NB4 (cell line): Measurements from ENCODE around the gene CAMKK1.
A peak's percentile ranks its signal among the peaks of the same experiment; 100 is the strongest.

Experiments used
- DNase-seq: peaks from one replicate; pipeline ENCODE4 v3.0.0; 2010; ENCODE audit warnings: low read depth
- H3K4me3 ChIP-seq: one replicate; pipeline ENCODE4 v1.5.1; 2011; ENCODE audit warnings: mild to moderate bottlenecking, low read depth, low read length, moderate library complexity
- MYC ChIP-seq: IDR thresholded peaks from 2 replicates; pipeline ENCODE4 v1.6.1; 2011; ENCODE audit warnings: low read depth, low read length
- POLR2A ChIP-seq: IDR thresholded peaks from 2 replicates; pipeline ENCODE4 v1.6.1; 2011; ENCODE audit warnings: mild to moderate bottlenecking; ENCODE audit not compliant: insufficient read length; ENCODE audit errors: extremely low read depth
- TF ChIP-seq, protein P1 (sequence below): IDR thresholded peaks from 2 replicates; pipeline ENCODE4 v1.6.1; 2011; ENCODE audit warnings: low read depth, low read length
- TF ChIP-seq, protein P2 (sequence below): IDR thresholded peaks from one replicate; pipeline ENCODE4 v1.5.1; 2012; ENCODE audit warnings: low read depth, low read length

CAMKK1 gene

DNA sequence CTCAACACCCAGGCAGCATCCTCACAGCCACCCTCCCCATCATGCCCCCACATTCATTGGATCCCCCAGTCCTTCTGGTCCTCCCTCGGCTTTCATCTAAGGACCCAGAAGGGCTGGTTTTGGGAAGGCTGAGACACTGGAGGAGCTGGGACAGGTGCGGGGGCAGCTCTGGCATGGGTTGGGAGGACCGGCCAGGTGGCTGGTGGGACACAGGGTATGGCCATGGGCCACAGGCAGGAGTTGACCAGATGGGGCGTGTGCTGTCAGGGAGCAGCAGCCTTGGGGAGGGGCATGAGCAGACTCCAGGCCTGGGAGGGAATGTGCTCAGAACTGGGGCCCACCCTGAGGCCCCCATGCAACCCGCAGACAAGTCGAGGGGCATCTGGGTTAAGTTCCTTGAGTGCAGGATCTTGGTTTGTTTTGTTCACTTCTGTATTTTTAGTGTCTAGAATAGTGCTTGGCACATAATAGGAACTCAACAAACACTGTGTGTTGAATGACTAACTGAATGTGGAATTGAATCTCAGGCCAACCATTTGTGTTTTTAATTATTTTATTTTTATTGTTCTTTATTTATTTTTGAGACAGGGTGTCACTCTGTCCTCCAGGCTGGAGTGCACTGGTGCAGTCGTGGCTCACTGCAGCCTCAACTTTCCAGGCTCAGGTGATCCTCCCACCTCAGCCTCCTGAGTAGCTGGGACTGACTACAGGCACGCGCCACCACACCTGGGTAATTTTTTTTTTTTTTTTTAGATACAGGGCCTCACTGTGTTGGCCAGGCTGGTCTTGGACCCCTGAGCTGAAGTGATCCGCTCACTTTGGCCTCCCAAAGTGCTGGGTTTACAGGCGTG lies 17.8 kb upstream of the CAMKK1 start:
- TF ChIP-seq POLR2A (no peak), MYC (no peak)
- TF ChIP-seq, protein P1, sequence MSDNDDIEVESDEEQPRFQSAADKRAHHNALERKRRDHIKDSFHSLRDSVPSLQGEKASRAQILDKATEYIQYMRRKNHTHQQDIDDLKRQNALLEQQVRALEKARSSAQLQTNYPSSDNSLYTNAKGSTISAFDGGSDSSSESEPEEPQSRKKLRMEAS, result no peak
- TF ChIP-seq, protein P2, sequence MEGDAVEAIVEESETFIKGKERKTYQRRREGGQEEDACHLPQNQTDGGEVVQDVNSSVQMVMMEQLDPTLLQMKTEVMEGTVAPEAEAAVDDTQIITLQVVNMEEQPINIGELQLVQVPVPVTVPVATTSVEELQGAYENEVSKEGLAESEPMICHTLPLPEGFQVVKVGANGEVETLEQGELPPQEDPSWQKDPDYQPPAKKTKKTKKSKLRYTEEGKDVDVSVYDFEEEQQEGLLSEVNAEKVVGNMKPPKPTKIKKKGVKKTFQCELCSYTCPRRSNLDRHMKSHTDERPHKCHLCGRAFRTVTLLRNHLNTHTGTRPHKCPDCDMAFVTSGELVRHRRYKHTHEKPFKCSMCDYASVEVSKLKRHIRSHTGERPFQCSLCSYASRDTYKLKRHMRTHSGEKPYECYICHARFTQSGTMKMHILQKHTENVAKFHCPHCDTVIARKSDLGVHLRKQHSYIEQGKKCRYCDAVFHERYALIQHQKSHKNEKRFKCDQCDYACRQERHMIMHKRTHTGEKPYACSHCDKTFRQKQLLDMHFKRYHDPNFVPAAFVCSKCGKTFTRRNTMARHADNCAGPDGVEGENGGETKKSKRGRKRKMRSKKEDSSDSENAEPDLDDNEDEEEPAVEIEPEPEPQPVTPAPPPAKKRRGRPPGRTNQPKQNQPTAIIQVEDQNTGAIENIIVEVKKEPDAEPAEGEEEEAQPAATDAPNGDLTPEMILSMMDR, result no peak
- no peak for DNase-seq
- H3K4me3 ChIP-seq, result no peak overlapping the region

DNA sequence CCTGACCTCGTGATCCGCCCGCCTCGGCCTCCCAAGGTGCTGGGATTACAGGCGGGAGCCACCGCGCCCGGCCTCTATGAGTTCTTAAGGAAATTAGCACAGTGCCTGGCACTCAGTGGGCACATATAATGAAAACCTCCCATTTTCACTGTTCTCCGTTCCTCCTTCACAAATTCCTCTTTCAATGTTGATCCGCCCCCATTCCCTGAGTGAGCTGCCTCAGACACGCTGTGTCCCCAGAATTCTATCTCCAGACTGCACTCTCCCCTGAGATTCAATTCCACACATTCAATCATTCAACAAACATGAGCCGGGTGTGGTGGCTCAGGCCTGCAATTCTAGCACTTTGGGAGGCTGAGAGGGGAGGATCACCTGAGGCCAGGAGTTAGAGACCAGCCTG lies 16.4 kb upstream of the CAMKK1 start:
- no peak overlapping the region for H3K4me3 ChIP-seq
- DNase-seq, result no peak
- TF ChIP-seq, protein P1, result no peak
- TF ChIP-seq, protein P2, result no peak
- no peak for TF ChIP-seq MYC
- no peak for TF ChIP-seq POLR2A

DNA sequence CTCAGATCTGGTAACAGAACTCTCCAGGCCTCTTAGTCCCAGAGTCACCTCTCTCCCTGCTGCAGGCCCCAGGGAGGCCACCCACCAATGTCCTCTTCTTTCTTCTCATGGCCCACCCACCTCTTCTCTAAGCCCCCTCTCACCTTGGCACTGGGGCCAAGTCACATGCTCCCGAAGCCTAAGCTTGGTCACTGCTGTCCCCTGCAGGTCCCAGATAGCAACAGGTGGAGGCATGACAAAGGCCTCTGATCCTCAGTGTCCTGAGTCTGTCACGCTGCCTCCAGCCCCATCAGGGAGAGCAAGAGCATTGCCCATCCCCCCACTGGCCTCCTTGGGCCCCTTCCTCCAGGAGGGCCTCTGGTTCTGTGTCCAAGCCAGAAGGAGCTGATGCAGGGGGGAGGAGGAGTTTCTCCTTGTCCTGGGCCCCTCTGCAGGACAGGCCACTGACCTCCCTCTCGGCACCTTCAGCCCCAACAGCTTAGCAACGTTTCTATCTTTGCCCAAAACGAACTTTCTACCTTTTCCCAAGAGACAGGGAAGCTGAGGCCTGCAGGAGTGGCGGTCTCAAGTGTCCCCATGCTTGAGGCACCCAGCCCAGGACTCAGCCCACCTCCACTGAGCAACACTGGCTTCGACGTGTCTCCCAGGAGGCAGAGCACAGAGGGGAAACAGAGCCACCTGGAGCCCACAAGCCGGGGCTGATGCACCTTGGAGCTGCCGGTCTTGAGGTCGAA lies 14.8 kb upstream of the CAMKK1 start:
- H3K4me3 ChIP-seq, result no peak overlapping the region
- DNase-seq, result no peak
- TF ChIP-seq, protein P2, result no peak
- TF ChIP-seq, protein P1, result peak; percentile 60; the same call in 1 of the 2 replicates

DNA sequence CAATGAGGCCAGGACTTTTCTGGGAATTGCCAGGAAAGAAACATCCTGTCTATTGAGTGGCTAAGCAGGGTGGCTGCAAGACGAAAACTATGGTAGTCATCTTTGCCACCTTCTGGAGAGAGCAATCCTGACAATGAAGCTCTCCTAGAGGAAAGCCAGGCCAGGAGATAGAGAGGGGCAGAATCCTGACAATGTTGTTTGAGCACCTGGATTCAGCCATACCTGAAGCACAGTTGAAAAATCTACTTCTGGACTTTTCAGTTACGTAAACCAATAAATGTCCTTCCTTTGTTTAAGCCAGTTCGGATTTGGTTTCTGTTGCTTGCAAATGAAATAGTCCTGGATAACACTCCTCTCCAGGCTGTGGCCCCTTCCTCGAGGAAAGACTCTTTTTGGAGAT lies 14.0 kb upstream of the CAMKK1 start:
- TF ChIP-seq, protein P2, result no peak
- TF ChIP-seq MYC (no peak), POLR2A (no peak)
- TF ChIP-seq, protein P1, result no peak
- H3K4me3 ChIP-seq, result no peak overlapping the region
- no peak for DNase-seq

GRCh38 chr17:3905017-3905520 lies 12.2 kb upstream of the CAMKK1 start:
- no peak overlapping the region for H3K4me3 ChIP-seq
- no peak for DNase-seq
- TF ChIP-seq POLR2A (no peak), MYC (no peak)
- TF ChIP-seq, protein P2, result no peak
- TF ChIP-seq, protein P1, result no peak
